DOHH2 (cell line): Measurements from ENCODE around the gene POLR1F.

Source experiments
- EZH2phosphoT487 ChIP-seq: fragments of 200-600 bp; sonication (generic); IDR thresholded peaks from 2 replicates; pipeline ENCODE4 v1.6.1; 2017; ENCODE audit warnings: borderline replicate concordance, mild to moderate bottlenecking, antibody characterized with exemption, low read length, moderate library complexity, mixed read lengths
- TF ChIP-seq, protein P1 (sequence below): fragments of 200-600 bp; sonication (generic); IDR thresholded peaks from one replicate; pipeline ENCODE4 v1.5.1; 2014; ENCODE audit warnings: antibody characterized with exemption, mild to moderate bottlenecking, low read depth, low read length; ENCODE audit not compliant: poor library complexity, severe bottlenecking

DNA sequence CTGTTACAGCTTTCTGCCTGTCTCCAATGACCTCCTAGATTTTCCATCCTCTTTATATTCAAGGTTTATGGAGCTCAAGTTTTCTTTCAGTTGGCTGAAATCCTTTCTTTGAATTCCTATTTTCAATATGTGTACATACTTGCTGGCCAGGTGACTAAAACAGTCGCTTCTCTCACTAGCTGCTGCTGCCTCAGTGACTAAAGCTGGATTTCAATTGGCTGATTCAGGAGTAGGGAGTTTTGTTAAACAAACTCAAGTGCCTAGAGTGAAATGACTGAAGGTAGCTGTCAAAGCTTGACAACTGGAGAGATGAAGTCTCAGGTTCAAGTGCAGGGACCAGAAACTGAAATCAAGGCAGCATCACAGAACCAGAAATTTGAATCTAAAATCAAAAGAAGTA, 6.7 kb upstream of the POLR1F start:
- no peak for TF ChIP-seq EZH2phosphoT487
- TF ChIP-seq, protein P1, sequence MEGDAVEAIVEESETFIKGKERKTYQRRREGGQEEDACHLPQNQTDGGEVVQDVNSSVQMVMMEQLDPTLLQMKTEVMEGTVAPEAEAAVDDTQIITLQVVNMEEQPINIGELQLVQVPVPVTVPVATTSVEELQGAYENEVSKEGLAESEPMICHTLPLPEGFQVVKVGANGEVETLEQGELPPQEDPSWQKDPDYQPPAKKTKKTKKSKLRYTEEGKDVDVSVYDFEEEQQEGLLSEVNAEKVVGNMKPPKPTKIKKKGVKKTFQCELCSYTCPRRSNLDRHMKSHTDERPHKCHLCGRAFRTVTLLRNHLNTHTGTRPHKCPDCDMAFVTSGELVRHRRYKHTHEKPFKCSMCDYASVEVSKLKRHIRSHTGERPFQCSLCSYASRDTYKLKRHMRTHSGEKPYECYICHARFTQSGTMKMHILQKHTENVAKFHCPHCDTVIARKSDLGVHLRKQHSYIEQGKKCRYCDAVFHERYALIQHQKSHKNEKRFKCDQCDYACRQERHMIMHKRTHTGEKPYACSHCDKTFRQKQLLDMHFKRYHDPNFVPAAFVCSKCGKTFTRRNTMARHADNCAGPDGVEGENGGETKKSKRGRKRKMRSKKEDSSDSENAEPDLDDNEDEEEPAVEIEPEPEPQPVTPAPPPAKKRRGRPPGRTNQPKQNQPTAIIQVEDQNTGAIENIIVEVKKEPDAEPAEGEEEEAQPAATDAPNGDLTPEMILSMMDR, result no peak
